Esophagus squamous epithelium (tissue), 4 donors: ENCODE measurements around the gene DOCK8.

Experiments
- POLR2A ChIP-seq, 4 donors: fragments of 450-650 bp; IDR thresholded peaks; one replicate each; pipeline ENCODE4 v1.6.1; 2017; ENCODE audit warnings: antibody characterized with exemption in 4 of 4, mild to moderate bottlenecking in 4 of 4, moderate library complexity in 3 of 4
- TF ChIP-seq, protein P1 (sequence below), 6 experiments: fragments of 450-650 bp in 4 of 6; fragments of 200-600 bp in 2 of 6; sonication (generic) in 2 of 6; IDR thresholded peaks; one replicate each; pipeline ENCODE4 v1.5.1; 2016 to 2019; ENCODE audit warnings: antibody characterized with exemption in 6 of 6, mild to moderate bottlenecking in 4 of 6, moderate library complexity in 4 of 6

DNA sequence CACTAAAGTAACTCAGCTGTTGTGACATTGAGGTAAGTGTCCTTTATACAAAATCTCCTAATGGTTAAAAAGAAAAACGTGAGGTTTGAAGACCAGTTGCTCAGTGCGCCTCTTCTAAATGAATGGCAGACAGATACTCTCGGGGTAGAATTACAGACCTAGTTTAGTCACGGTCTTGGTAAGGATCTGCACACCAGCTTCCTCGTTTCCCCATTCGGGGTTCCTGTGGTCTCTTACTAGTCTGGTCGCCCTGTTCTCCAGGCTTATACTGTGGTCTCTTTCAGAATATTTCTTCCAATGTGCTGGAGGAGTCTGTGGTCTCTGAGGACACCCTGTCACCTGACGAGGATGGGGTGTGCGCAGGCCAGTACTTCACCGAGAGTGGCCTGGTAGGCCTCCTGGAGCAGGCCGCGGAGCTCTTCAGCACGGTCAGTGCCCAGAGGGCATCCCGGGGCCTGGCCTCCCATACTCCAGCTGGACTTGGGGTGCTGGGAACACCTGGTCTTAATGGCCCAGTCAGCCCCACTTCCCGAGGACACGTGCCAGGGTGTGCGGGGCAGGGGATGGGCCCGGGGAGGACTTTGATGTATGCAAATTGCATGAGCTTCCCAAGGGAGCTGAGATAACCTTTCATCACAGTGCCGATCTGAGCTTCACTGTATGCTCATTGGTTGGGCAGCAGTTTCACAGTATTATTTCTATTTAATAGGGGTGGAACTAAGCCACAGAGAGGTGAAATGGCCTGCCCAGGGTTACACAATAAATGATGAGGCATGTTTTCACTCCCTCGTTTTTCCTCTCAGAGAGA, 224.5 kb downstream of the DOCK8 start:
- TF ChIP-seq, protein P1, sequence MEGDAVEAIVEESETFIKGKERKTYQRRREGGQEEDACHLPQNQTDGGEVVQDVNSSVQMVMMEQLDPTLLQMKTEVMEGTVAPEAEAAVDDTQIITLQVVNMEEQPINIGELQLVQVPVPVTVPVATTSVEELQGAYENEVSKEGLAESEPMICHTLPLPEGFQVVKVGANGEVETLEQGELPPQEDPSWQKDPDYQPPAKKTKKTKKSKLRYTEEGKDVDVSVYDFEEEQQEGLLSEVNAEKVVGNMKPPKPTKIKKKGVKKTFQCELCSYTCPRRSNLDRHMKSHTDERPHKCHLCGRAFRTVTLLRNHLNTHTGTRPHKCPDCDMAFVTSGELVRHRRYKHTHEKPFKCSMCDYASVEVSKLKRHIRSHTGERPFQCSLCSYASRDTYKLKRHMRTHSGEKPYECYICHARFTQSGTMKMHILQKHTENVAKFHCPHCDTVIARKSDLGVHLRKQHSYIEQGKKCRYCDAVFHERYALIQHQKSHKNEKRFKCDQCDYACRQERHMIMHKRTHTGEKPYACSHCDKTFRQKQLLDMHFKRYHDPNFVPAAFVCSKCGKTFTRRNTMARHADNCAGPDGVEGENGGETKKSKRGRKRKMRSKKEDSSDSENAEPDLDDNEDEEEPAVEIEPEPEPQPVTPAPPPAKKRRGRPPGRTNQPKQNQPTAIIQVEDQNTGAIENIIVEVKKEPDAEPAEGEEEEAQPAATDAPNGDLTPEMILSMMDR (IDR thresholded peaks at IDR 0.05), result no peak
- TF ChIP-seq POLR2A (IDR thresholded peaks at IDR 0.05), result no peak
